GM18909 (cell line): ENCODE measurements around the gene RAP2B.
"Not testable (repeated sequence)": the region's sequence is repeated elsewhere in the genome, so short reads cannot be mapped to it uniquely, and the experiment has no call there.

Experiments used
- ATAC-seq: cut with Tn5 transposase; IDR thresholded peaks from one replicate; pipeline ENCODE4 v1.9.1; 2021; ENCODE audit warnings: mild to moderate bottlenecking; ENCODE audit not compliant: unreplicated experiment, poor library complexity

RAP2B gene

DNA sequence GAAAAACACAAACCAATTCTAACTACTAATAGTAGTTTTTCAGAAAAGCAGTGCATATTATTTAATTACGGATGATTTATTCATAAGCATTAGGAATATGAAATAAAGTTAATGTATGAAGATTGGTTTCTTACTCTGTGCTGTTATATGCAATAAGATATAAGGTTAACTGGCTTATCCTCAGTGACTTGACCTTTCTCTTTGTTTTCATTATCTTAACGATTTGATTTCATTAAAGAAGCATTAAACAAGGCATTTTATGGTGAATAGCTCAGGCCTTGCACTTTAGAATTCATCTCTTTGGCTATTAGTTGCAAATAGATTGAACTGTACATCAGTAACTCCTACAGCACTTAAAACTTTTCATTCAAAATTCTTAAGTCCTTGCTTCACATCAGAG lies 28.9 kb downstream of the RAP2B start:
- ATAC-seq: no peak

DNA sequence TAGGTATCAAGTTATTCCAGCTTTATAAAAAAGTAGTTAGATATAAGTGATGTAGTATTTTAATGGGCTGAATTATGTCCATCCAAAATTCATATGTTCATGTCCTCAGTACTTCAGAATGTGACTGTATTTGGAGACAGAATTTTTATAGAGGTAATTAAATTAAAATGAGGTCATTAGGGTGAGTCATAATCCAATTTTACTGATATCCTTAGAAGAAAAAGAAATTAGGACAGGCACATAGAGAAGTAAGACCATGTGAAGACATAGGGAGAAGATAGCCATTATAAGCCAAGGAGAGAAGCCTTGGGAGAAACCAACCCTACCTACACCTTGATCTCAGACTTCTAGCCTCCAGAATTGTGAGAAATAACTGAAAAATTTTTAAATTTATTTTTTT lies 30.3 kb downstream of the RAP2B start:
- no peak for ATAC-seq

DNA sequence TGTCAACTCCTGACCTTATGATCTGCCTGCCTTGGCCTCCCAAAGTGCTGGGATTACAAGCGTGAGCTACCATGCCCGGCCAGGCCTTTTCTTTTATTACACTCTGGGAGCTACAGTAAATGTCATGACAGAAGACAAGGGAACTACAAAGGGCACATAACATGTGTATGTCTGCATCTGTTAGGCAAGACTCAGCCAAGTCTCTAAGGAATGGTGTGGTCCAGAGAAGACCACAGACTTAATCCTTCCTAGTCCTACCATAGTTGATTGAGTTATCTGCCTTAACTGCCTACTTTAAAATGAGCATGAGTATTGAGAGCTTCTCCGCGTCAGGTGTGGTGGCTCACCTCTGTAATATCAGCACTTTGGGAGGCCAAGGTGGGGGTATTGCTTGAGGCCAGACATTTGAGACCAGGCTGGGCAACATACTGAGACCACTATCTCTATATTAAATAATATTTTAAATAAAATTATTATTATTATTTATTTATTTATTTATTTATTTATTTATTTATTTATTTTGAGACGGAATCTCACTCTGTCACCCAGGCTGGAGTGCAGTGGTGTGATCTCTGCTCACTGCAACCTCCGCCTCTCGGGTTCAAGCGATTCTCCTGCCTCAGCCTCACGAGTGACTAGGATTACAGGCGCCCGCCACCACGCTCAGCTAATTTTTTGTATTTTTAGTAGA lies 31.9 kb downstream of the RAP2B start:
- ATAC-seq: not testable (repeated sequence)

DNA sequence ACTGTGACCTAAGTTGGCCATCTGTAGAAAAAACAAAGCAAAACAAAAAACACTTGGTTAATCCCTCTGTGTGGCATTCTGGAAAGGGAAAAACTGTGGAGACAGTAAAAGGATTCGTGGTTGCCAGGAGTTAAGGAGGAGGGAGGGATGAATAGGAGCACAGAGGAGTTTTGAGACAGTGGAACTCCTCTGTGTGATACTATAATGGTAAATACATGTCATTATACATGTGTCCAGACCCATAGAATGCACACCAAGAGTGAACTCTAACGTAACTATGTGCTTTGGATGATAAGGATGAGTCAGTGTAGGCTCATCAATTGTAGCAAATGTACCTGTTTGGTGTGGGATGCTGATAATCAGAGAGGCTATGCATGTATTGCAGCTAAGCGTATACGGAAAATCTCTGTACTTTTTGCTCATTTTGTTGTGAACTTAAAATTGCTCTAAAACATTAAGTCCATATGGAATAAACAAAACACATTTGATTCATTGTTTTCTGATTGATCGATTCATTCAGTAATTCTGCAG lies 33.4 kb downstream of the RAP2B start:
- ATAC-seq: no peak

DNA sequence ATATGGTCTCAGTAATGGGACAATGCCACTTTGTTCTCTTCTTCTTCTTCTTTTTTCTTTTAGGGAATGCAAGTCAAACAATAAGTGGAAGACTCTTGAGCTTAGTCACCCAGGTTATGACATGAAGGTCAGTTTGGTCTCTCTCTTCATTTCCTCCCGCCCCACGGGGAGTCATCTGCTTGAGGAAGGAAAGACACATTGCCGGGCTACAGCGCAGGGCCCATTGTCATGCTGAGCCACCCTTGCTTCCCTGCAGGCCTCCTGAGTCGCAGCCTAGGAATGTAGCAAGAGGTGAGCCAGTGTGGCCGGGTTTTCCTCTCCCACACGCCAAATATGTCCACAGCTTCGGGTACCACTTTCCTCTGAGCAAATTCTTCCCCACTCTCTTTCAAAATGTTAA lies 47.6 kb downstream of the RAP2B start:
- ATAC-seq: no peak

DNA sequence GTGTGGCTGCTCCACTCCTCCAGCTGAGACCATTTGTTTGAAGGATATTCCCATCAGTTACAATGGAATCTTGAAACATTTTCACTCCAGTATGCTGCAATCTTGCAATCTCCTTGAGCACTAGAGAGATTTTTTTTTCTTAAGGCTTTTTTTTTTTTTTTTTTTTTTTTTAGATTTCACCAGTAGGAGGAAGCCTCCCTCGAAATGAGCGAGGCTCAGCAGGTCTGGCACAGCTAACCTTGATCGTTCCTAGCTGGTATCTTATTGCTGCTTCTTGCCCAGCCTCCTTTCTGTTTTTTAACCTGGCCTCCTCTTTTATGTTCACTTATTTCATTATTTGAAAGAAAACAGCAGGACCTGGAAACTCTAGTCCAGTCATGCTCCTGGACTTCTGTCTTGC lies 48.1 kb downstream of the RAP2B start:
- ATAC-seq: no peak

DNA sequence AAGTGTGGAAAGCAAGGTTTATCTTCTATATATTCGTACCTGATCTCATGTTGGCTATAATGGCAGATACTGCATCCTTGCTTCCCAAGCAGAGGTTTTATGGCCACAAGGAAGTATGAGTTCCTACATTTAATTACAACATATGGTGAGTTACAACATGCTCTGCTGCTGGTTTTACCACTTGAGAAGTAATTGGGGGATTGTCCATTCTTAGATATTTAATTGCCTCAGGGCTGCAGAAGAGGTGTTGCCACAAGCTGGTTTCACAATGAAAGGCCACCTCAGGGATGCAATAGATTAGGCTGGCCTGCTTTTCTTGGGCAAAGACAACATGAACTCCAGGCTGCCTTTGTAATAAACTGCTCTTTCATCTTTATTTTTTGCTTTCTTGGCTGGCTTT lies 48.6 kb downstream of the RAP2B start:
- ATAC-seq: no peak

DNA sequence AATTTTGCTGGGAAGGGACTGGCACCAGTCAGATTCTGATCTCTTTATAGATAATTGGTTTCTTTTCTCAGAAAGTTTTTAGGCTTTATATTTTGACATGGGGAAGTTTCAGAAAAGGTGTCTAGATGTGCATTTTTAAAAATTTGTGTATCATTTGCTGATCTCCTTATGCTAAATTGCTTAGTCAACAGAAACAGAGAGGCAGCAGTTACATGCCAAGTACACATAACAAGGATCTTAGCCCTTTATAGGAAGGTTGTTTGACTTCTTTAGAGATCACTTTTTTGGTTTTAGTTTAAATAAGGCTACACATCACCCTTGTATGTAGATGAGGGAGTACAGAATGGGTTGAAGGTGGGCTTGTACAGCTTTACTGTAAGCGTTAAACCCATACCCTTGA lies 53.5 kb downstream of the RAP2B start:
- ATAC-seq: no peak

DNA sequence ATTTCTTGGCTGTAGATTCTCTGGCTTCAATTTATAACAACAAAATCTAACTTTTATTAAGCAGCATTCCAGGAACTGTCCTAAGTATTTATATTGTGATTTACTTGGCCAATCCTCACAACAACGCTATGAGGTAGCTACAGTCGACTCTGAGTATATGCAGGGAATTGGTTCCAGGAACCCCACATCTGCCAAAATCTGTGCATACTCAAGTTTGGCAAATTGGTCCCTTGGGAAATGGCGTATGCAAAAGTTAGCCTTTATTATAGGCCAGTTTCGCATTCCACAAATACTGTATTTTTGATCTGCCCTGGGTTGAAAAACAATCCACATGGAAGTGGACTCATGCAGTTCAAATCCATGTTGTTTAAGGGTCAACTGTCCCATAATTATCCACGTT lies 53.9 kb downstream of the RAP2B start:
- no peak for ATAC-seq

DNA sequence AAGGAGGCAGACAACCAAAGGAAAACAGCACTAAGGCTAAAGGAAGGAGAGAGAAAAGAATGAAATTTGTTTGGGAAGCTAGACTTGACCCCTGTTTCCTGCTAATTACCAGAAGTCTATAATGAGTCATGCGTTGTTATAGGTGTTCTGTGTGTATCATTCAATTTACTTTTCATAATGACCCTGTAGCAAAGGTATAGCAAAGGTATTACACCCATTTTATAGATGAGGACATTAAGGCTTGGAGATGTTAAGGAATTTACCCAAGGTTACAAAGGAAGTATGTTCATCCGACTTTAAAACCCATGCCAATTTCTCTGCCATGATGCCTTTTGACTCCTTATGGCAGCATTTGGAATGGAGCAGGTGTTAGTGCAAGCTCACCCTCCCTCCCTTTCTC lies 54.9 kb downstream of the RAP2B start:
- no peak for ATAC-seq

DNA sequence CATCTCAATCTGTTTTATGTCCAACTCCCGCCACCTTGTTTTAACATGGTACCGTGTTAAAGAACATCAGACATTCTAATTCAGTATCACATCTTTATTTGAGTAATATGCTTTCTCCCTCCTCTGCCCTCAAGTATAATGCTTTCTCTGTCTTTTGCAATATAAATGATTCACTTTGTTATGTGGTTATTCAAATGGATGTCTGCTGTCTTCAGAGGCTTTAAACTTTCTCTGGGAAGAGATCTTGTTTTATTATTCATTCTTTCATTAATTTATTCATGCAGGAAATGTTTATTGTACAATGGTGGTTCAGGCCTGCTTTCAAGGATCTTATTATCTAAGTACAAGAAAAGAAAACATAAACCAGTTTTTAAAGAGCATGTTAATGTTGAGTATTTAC lies 57.1 kb downstream of the RAP2B start:
- no peak for ATAC-seq
